Activated CD8-positive, alpha-beta T cell treated with anti-CD3 and anti-CD28 coated beads for 36 hours (primary cell): ENCODE measurements around the gene BTBD19. TPM values are rescaled to one million over a fixed set of nuclear protein-coding genes. Genes with fewer than 3 reads are reported as not detected.
A peak's percentile ranks its signal among the peaks of the same experiment; 100 is the strongest.

Experiments used
- ATAC-seq: fragments of 200-7000 bp; cut with Tn5 transposase; one replicate; pipeline ENCODE4 v1.10.0; 2021; ENCODE audit warnings: mild to moderate bottlenecking, moderate library complexity
- CTCF ChIA-PET: fragments of 350-600 bp; sonication (Branson Sonifier 250); formaldehyde crosslinking; loops from one replicate; lab custom pipeline; 2021; ENCODE audit warnings: antibody characterized with exemption; lab: Charles Lee
- POLR2A ChIA-PET: fragments of 350-600 bp; sonication (Branson Sonifier 250); formaldehyde crosslinking; loops from one replicate; lab custom pipeline; 2021; ENCODE audit warnings: antibody characterized with exemption; lab: Charles Lee
- DNase-seq: peaks from one replicate; pipeline ENCODE4 v3.0.0-alpha.2; 2020
- H3K27ac Mint-ChIP-seq: one replicate; pipeline ENCODE4 v1.8.0; 2021; ENCODE audit warnings: mild to moderate bottlenecking, mixed read lengths
- H3K27me3 Mint-ChIP-seq: one replicate; pipeline ENCODE4 v1.8.0; 2021; ENCODE audit warnings: mixed read lengths
- H3K36me3 Mint-ChIP-seq: one replicate; pipeline ENCODE4 v1.8.0; 2021; ENCODE audit warnings: low read depth, mixed read lengths
- H3K4me1 Mint-ChIP-seq: one replicate; pipeline ENCODE4 v1.8.0; 2021; ENCODE audit warnings: low read depth, mixed read lengths
- H3K4me3 Mint-ChIP-seq: one replicate; pipeline ENCODE4 v1.8.0; 2021; ENCODE audit warnings: mild to moderate bottlenecking, moderate library complexity, mixed read lengths
- H3K9me3 Mint-ChIP-seq: one replicate; pipeline ENCODE4 v1.8.0; 2021; ENCODE audit warnings: mixed read lengths
- CTCF ChIP-seq: fragments of 200-600 bp; IDR thresholded peaks from one replicate; pipeline ENCODE4 v1.8.0; 2022; ENCODE audit warnings: antibody characterized with exemption, mild to moderate bottlenecking
- intact Hi-C: fragments of 100-400 bp; cut with micrococcal nuclease; formaldehyde crosslinking; loops from one replicate; pipeline ENCODE4 v1.10.0; 2022
- total RNA-seq, 2 experiments: library from RNA; stranded (reverse); gene quantifications; one replicate each; pipeline ENCODE4 v1.2.3, GENCODE V29; 2021

Gene BTBD19
- total RNA-seq, 2 experiments from 2014 or later = 4.8 to 5.6 TPM

- H3K9me3 Mint-ChIP-seq = no peaks in the 10 kb centered on the region
- H3K27me3 Mint-ChIP-seq = peaks cover under 1% of the 10 kb centered on the region
- no peak overlapping the region for H3K27ac Mint-ChIP-seq
- peaks cover 4% of the 10 kb centered on the region for H3K36me3 Mint-ChIP-seq
- ChIA-PET CTCF (no interaction called here), POLR2A (no interaction called here)
- no peak for DNase-seq
- ATAC-seq = no peak
- intact Hi-C loops = no loop called here
- H3K4me3 Mint-ChIP-seq = no peak overlapping the region
- no peak for TF ChIP-seq CTCF
- peaks cover 21% of the 10 kb centered on the region for H3K4me1 Mint-ChIP-seq
Measured at GRCh38 chr1:44846985-44847384, 38.7 kb downstream of the BTBD19 start.

DNA sequence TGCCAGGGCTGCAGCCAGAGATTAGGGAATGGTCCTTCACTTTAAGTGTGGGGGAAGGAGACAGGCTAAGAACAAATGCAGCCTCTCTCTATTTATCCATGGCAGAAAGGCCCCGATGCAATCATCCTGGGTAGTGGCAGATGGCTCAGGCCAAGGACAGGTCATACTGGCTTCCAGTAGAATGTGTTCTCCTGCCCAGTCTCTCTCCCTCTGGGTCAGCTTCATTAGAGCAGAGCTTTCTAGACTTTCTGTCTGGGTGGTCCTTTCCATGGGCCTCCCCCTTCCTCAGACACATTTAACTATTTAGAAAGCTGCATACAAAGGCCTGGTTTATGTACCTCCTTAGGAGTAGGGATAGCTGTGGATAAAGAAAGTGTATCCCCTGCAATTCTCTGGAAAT is 39.5 kb downstream of the BTBD19 start:
- ATAC-seq (no peak), DNase-seq (no peak)
- POLR2A ChIA-PET = interaction anchor here (1.2 to 1.3 kb wide), 2 partner anchors 28 to 29 kb away, joined by 3 read pairs; no protein-coding TSS in a partner anchor
- Mint-ChIP-seq H3K4me3 (no peak overlapping the region), H3K4me1 (peaks cover 17% of the 10 kb centered on the region), H3K27ac (no peak overlapping the region), H3K9me3 (no peaks in the 10 kb centered on the region), H3K36me3 (peaks cover 6% of the 10 kb centered on the region), H3K27me3 (no peaks in the 10 kb centered on the region)
- CTCF ChIA-PET = interaction anchor here (1.2 kb wide), 1 partner anchor 13 kb away, joined by 3 read pairs; no protein-coding TSS in a partner anchor
- TF ChIP-seq CTCF = no peak
- intact Hi-C loops = no loop called here

GRCh38 chr1:44848456-44849181 is 40.3 kb downstream of the BTBD19 start:
- ChIA-PET POLR2A (interaction anchor here (0.6 to 1.5 kb wide), 6 partner anchors 22 to 452 kb away, joined by 3 to 5 read pairs (median 3); partner anchors contain the start of genes EIF2B3 and RNU5D-1), CTCF (interaction anchor here (0.6 to 1.2 kb wide), 2 partner anchors 12 to 16 kb away, joined by 3 read pairs; no protein-coding TSS in a partner anchor)
- Mint-ChIP-seq H3K36me3 (peaks cover 11% of the 10 kb centered on the region), H3K27ac (no peak overlapping the region), H3K4me3 (no peak overlapping the region), H3K4me1 (peaks cover 17% of the 10 kb centered on the region), H3K27me3 (no peaks in the 10 kb centered on the region), H3K9me3 (no peaks in the 10 kb centered on the region)
- intact Hi-C loops = no loop called here
- ATAC-seq (no peak), DNase-seq (no peak)
- no peak for TF ChIP-seq CTCF

DNA sequence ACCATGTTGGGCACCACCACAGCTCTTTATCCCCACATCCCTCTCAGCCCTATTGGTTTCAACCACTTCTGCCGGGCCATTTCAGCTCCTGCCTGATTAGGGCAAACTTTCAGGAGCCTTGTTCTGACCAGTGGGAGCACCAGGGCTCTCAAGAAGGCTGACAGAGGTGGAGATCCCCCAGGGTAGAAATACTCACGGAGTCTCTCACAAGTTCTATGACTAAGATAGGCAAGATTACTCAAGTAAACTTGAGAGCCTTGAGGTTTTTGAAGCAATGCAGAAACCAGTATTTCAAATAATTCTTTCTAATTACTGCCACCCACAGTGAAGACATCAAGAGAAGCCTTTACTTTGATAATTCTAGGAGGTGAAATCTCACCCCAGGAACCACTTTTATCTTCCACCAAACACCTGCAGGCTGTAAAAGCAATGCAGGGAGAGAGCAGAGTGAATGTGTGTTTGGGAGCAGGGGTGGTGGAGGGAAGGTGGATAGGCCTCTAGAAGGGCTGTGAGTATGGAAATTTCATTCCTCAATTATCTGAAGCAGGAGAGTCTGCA is 41.3 kb downstream of the BTBD19 start:
- Mint-ChIP-seq H3K27ac (peak overlapping the region; percentile 28), H3K27me3 (no peaks in the 10 kb centered on the region), H3K4me3 (no peak overlapping the region), H3K36me3 (peaks cover 15% of the 10 kb centered on the region), H3K9me3 (no peaks in the 10 kb centered on the region), H3K4me1 (peaks cover 17% of the 10 kb centered on the region)
- POLR2A ChIA-PET = interaction anchor here (0.6 to 1.5 kb wide), 3 partner anchors 23 to 453 kb away, joined by 3 to 5 read pairs (median 3); partner anchors contain the start of gene RNU5D-1
- no peak for TF ChIP-seq CTCF
- CTCF ChIA-PET = no interaction called here
- ATAC-seq (peak; percentile 76), DNase-seq (no peak)
- intact Hi-C loops = no loop called here

GRCh38 chr1:44851308-44851707 is 43.0 kb downstream of the BTBD19 start:
- CTCF ChIA-PET = no interaction called here
- POLR2A ChIA-PET = no interaction called here
- no peaks in the 10 kb centered on the region for H3K9me3 Mint-ChIP-seq
- H3K4me3 Mint-ChIP-seq = no peak overlapping the region
- intact Hi-C loops = no loop called here
- no peak overlapping the region for H3K27ac Mint-ChIP-seq
- H3K36me3 Mint-ChIP-seq = peaks cover 26% of the 10 kb centered on the region
- no peak for TF ChIP-seq CTCF
- no peaks in the 10 kb centered on the region for H3K27me3 Mint-ChIP-seq
- ATAC-seq (no peak), DNase-seq (no peak)
- peaks cover 17% of the 10 kb centered on the region for H3K4me1 Mint-ChIP-seq
